Measurements from ENCODE around the gene SH2D4B. TPM values are rescaled to one million over a fixed set of nuclear protein-coding genes. Genes with fewer than 3 reads are reported as not detected.

The SH2D4B gene
- total RNA-seq, 1 donor from 2014 or later, result not detected

DNA sequence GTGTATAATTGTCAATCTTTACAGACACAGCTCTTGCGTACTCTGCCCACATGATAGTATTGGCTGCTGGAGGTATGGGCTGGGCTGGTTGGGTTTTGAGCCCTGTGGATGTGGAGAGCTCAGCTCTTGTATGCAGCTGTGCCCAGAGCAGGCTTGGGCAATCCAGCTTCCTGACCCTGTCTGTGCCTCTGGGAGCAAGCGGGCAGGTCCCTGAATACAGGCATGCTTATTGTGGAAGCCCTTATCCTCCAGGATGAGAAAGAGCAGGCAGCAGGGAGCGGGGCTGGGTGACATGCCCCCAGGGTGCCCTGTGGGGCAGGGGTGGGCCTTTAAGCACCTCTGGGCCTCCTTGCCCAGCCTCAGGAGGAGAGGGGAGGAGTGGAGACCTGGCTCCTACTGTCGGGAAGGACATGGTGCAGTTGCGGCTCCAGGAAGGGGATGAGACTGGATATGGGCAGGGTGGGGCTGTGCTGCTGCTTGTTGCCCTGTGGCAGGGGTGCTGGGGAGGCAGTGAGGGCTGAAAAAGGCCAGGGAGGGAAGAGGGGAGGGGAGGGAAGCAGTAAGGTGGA is 32.7 kb upstream of the SH2D4B start:
- DNase-seq, result no peak
- peak overlapping the region; percentile 91 for H3K27ac ChIP-seq (replicated peaks)
- intact Hi-C loops (cut with micrococcal nuclease), result loop anchor here (5.0 kb wide), 3 partner anchors 48 to 123 kb away; no protein-coding TSS in a partner anchor
- peaks cover 98% of the 10 kb centered on the region for H3K4me1 ChIP-seq
- no peaks in the 10 kb centered on the region for H3K27me3 ChIP-seq (ENCODE audit: low read depth)
- H3K4me3 ChIP-seq, result peak overlapping the region; percentile 13
- TF ChIP-seq, protein P1, sequence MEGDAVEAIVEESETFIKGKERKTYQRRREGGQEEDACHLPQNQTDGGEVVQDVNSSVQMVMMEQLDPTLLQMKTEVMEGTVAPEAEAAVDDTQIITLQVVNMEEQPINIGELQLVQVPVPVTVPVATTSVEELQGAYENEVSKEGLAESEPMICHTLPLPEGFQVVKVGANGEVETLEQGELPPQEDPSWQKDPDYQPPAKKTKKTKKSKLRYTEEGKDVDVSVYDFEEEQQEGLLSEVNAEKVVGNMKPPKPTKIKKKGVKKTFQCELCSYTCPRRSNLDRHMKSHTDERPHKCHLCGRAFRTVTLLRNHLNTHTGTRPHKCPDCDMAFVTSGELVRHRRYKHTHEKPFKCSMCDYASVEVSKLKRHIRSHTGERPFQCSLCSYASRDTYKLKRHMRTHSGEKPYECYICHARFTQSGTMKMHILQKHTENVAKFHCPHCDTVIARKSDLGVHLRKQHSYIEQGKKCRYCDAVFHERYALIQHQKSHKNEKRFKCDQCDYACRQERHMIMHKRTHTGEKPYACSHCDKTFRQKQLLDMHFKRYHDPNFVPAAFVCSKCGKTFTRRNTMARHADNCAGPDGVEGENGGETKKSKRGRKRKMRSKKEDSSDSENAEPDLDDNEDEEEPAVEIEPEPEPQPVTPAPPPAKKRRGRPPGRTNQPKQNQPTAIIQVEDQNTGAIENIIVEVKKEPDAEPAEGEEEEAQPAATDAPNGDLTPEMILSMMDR (IDR thresholded peaks at IDR 0.05; ENCODE audit: borderline replicate concordance), result no peak
- peaks cover 30% of the 10 kb centered on the region for H3K36me3 ChIP-seq
- H3K9me3 ChIP-seq (replicated peaks), result no peaks in the 10 kb centered on the region

DNA sequence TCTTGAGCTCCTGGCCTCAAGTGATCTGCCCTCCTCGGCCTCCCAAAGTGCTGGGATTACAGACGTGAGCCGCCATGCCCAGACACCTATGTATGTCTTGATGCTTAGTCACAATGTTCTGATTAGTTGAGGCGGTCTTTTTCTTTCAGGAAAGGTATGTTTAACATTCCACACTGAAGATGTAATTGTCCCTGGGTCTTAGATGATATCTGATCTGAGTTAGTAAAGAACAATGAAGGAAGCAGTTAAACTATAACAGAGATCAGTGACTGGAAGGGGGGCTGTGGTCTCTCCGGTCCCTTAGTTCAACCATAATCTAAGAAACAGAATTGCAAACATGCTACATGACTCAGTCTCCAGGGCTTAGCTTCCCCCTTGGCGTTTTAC is 31.5 kb upstream of the SH2D4B start:
- peaks cover 41% of the 10 kb centered on the region for H3K36me3 ChIP-seq
- intact Hi-C loops (cut with micrococcal nuclease), result loop anchor here (5.0 kb wide), 1 partner anchor 64 kb away; no protein-coding TSS in a partner anchor
- H3K4me1 ChIP-seq, result peaks cover 98% of the 10 kb centered on the region
- H3K27ac ChIP-seq (replicated peaks), result peak overlapping the region; percentile 91
- H3K9me3 ChIP-seq (replicated peaks), result no peaks in the 10 kb centered on the region
- TF ChIP-seq, protein P1 (IDR thresholded peaks at IDR 0.05; ENCODE audit: borderline replicate concordance), result no peak
- DNase-seq, result no peak
- H3K4me3 ChIP-seq, result no peak overlapping the region
- no peaks in the 10 kb centered on the region for H3K27me3 ChIP-seq (ENCODE audit: low read depth)

DNA sequence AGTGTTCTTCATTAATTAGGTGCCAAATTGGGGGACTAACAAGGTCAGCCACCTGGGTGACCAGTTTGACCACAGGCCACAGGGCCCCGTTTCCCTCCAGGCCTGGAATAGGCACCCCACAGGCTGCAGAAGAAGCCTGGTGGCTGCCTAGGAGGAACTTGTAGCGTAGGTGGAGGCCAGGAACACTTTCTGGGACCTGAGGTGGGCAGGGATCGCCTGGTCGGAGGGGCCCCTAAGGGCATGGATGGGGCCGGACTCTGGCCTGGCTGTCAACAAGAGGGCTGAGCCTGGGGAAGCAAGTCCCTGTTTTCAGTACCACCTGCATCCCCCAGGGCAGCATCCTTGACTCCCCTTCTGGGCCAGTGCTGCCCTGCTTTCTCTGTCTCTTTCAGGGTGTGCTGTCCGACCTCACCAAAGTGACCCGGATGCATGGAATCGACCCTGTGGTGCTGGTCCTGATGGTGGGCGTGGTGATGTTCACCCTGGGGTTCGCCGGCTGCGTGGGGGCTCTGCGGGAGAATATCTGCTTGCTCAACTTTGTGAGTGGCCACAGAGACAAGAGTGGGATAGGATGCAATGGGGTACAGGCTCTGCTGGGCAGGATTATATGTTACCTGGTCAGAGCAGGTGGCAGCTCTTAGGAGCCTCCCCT is 30.7 kb upstream of the SH2D4B start:
- Histone ChIP-seq H3K4me1 (peaks cover 97% of the 10 kb centered on the region), H3K4me3 (no peak overlapping the region), H3K36me3 (peaks cover 46% of the 10 kb centered on the region), H3K9me3 (replicated peaks) (no peaks in the 10 kb centered on the region), H3K27me3 (ENCODE audit: low read depth) (no peaks in the 10 kb centered on the region), H3K27ac (replicated peaks) (peak overlapping the region; percentile 91)
- TF ChIP-seq, protein P1 (IDR thresholded peaks at IDR 0.05; ENCODE audit: borderline replicate concordance), result no peak
- DNase-seq, result no peak
- intact Hi-C loops (cut with micrococcal nuclease), result loop anchor here (5.0 kb wide), 1 partner anchor 65 kb away; no protein-coding TSS in a partner anchor

DNA sequence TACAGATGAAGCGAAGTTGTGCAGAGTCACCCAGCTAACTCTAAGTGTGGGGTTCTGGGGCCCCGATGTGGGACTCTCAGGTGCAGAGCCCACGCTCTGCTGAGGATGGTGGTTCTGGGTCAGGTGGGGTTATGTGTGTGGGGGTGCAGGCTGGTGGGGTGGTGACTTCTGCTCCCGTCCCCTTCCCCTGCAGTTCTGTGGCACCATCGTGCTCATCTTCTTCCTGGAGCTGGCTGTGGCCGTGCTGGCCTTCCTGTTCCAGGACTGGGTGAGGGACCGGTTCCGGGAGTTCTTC is 28.6 kb upstream of the SH2D4B start:
- Histone ChIP-seq H3K9me3 (replicated peaks) (no peaks in the 10 kb centered on the region), H3K4me3 (peak overlapping the region; percentile 27), H3K27me3 (ENCODE audit: low read depth) (no peaks in the 10 kb centered on the region), H3K4me1 (peaks cover 95% of the 10 kb centered on the region), H3K36me3 (peaks cover 67% of the 10 kb centered on the region), H3K27ac (replicated peaks) (peak overlapping the region; percentile 91)
- intact Hi-C loops (cut with micrococcal nuclease), result loop anchor here (5.0 kb wide), 1 partner anchor 67 kb away; no protein-coding TSS in a partner anchor
- TF ChIP-seq, protein P1 (IDR thresholded peaks at IDR 0.05; ENCODE audit: borderline replicate concordance), result no peak
- no peak for DNase-seq

- H3K9me3 ChIP-seq (replicated peaks), result no peaks in the 10 kb centered on the region
- H3K4me1 ChIP-seq, result peaks cover 94% of the 10 kb centered on the region
- peak overlapping the region; percentile 91 for H3K27ac ChIP-seq (replicated peaks)
- H3K4me3 ChIP-seq, result peak overlapping the region; percentile 27
- peaks cover 73% of the 10 kb centered on the region for H3K36me3 ChIP-seq
- peak; percentile 43 for DNase-seq
- no peaks in the 10 kb centered on the region for H3K27me3 ChIP-seq (ENCODE audit: low read depth)
- TF ChIP-seq, protein P1 (IDR thresholded peaks at IDR 0.05; ENCODE audit: borderline replicate concordance), result no peak
- intact Hi-C loops (cut with micrococcal nuclease), result loop anchor here (5.0 kb wide), 1 partner anchor 67 kb away; no protein-coding TSS in a partner anchor
Measured at GRCh38 chr10:80509403-80510161, 28.1 kb upstream of the SH2D4B start.
